SK-N-SH treated with all-trans-retinoic acid at 6 μM for 48 hours (cell line): ENCODE data around the gene BPIFB6.

Experiments used
- CREB5 ChIP-seq: fragments of 250-450 bp; sonication (Bioruptor Pico); IDR thresholded peaks from 2 replicates; pipeline ENCODE4 v1.5.1; 2020; ENCODE audit warnings: low read depth, mild to moderate bottlenecking, moderate library complexity
- CSDC2 ChIP-seq: fragments of 250-450 bp; sonication (Bioruptor Pico); IDR thresholded peaks from 2 replicates; pipeline ENCODE4 v1.5.0; 2020; ENCODE audit warnings: mild to moderate bottlenecking, moderate library complexity
- ISL1 ChIP-seq: fragments of 250-450 bp; sonication (Bioruptor Pico); IDR thresholded peaks from 2 replicates; pipeline ENCODE4 v2.1.2; 2022; ENCODE audit warnings: mild to moderate bottlenecking, moderate library complexity
- SNAI2 ChIP-seq: fragments of 250-450 bp; sonication (Bioruptor Pico); IDR thresholded peaks from 2 replicates; pipeline ENCODE4 v1.5.0; 2020; ENCODE audit warnings: mild to moderate bottlenecking, moderate library complexity

- TF ChIP-seq CREB5 (CRISPR knock-in tag) (no peak), ISL1 (no peak), SNAI2 (CRISPR knock-in tag) (no peak), CSDC2 (no peak)
These were observed 11.8 kb upstream of the BPIFB6 start for GRCh38 chr20:33019465-33020277.
